ENCODE measurements around the gene ACOT6. TPM values are rescaled to one million over a fixed set of nuclear protein-coding genes. Genes with fewer than 3 reads are reported as not detected.
A peak's percentile ranks its signal among the peaks of the same experiment; 100 is the strongest.
"Not testable (repeated sequence)": the region's sequence is repeated elsewhere in the genome, so short reads cannot be mapped to it uniquely, and the experiment has no call there.

Gene ACOT6
- total and polyA plus RNA-seq, 2 donors from 2014 or later, result 1.4 TPM; not detected in 1

- FAIRE-seq (no peak), DNase-seq (no peak)
- TF ChIP-seq CTCF (IDR thresholded peaks at IDR 0.05; ENCODE audit: borderline replicate concordance, extremely low read depth, insufficient read depth), result no peak
- H3K27me3 ChIP-seq (ENCODE audit: control insufficient read depth, insufficient read depth, low read length), result no peaks in the 10 kb centered on the region
- H3K9ac ChIP-seq (ENCODE audit: low read length in 3 of 3), result peak overlapping the region in 1 of 3 donors; percentile 99
- H3K27ac ChIP-seq (ENCODE audit: low read depth in 2 of 2, low read length in 2 of 2), result peak overlapping the region in 1 of 2 donors; percentile 80
- H3K9me3 ChIP-seq (ENCODE audit: control insufficient read depth in 2 of 3, insufficient read depth in 1 of 3, low read length in 3 of 3), result peaks cover 0 to 6% (median 0%) of the 10 kb centered on the region in 3 donors
- peak overlapping the region; percentile 8 to 90 (median 55) for H3K4me3 ChIP-seq (ENCODE audit: low read length in 3 of 3)
- intact Hi-C loops (cut with DNase I), result no loop called here
- H3K36me3 ChIP-seq (ENCODE audit: control insufficient read depth in 2 of 3, insufficient read depth in 3 of 3, low read length in 3 of 3), result no peaks in the 10 kb centered on the region
- H3K4me1 ChIP-seq (ENCODE audit: control insufficient read depth in 2 of 3, insufficient read depth in 2 of 3, low read depth in 1 of 3, low read length in 3 of 3), result peaks cover 0 to 14% (median 11%) of the 10 kb centered on the region in 3 donors
Observed at GRCh38 chr14:73567358-73567757, 45.0 kb upstream of the ACOT6 start.

GRCh38 chr14:73567951-73568885, 44.1 kb upstream of the ACOT6 start:
- no peaks in the 10 kb centered on the region for H3K9me3 ChIP-seq (ENCODE audit: control insufficient read depth in 2 of 3, insufficient read depth in 1 of 3, low read length in 3 of 3)
- intact Hi-C loops (cut with DNase I), result no loop called here
- FAIRE-seq (no peak), DNase-seq (peak in 3 of 5 donors; percentile 31 to 50 (median 43))
- no peaks in the 10 kb centered on the region for H3K36me3 ChIP-seq (ENCODE audit: control insufficient read depth in 2 of 3, insufficient read depth in 3 of 3, low read length in 3 of 3)
- H3K27ac ChIP-seq (ENCODE audit: low read depth in 2 of 2, low read length in 2 of 2), result peak overlapping the region; percentile 80 to 95
- peak overlapping the region in 2 of 3 donors; percentile 2 to 99 for H3K9ac ChIP-seq (ENCODE audit: low read length in 3 of 3)
- H3K4me3 ChIP-seq (ENCODE audit: low read length in 3 of 3), result peak overlapping the region; percentile 55 to 90 (median 79)
- TF ChIP-seq CTCF (IDR thresholded peaks at IDR 0.05; ENCODE audit: borderline replicate concordance, extremely low read depth, insufficient read depth), result no peak
- peaks cover 0 to 14% (median 11%) of the 10 kb centered on the region in 3 donors for H3K4me1 ChIP-seq (ENCODE audit: control insufficient read depth in 2 of 3, insufficient read depth in 2 of 3, low read depth in 1 of 3, low read length in 3 of 3)
- no peaks in the 10 kb centered on the region for H3K27me3 ChIP-seq (ENCODE audit: control insufficient read depth, insufficient read depth, low read length)

GRCh38 chr14:73568886-73569184, 43.5 kb upstream of the ACOT6 start:
- FAIRE-seq; DNase-seq; H3K36me3 ChIP-seq (ENCODE audit: control insufficient read depth in 2 of 3, insufficient read depth in 3 of 3, low read length in 3 of 3); H3K27me3 ChIP-seq (ENCODE audit: control insufficient read depth, insufficient read depth, low read length); H3K9me3 ChIP-seq (ENCODE audit: control insufficient read depth in 2 of 3, insufficient read depth in 1 of 3, low read length in 3 of 3); intact Hi-C loops (cut with DNase I): not testable (repeated sequence)
- peak overlapping the region; percentile 2 to 99 (median 71) for H3K9ac ChIP-seq (ENCODE audit: low read length in 3 of 3)
- H3K4me1 ChIP-seq (ENCODE audit: control insufficient read depth in 2 of 3, insufficient read depth in 2 of 3, low read depth in 1 of 3, low read length in 3 of 3), result peaks cover 0 to 14% (median 11%) of the 10 kb centered on the region in 3 donors
- peak overlapping the region; percentile 55 to 90 (median 79) for H3K4me3 ChIP-seq (ENCODE audit: low read length in 3 of 3)
- peak overlapping the region; percentile 80 to 95 for H3K27ac ChIP-seq (ENCODE audit: low read depth in 2 of 2, low read length in 2 of 2)

- H3K36me3 ChIP-seq (ENCODE audit: control insufficient read depth in 2 of 3, insufficient read depth in 3 of 3, low read length in 3 of 3); intact Hi-C loops (cut with DNase I); FAIRE-seq; H3K9me3 ChIP-seq (ENCODE audit: control insufficient read depth in 2 of 3, insufficient read depth in 1 of 3, low read length in 3 of 3); H3K27me3 ChIP-seq (ENCODE audit: control insufficient read depth, insufficient read depth, low read length): not testable (repeated sequence)
- peak within 1 kb of the TSS; percentile 80 to 95 for H3K27ac ChIP-seq (ENCODE audit: low read depth in 2 of 2, low read length in 2 of 2)
- H3K4me1 ChIP-seq (ENCODE audit: control insufficient read depth in 2 of 3, insufficient read depth in 2 of 3, low read depth in 1 of 3, low read length in 3 of 3), result peaks cover 0 to 14% (median 11%) of the 10 kb centered on the region in 3 donors
- peak; percentile 4 for TF ChIP-seq CTCF (IDR thresholded peaks at IDR 0.05; ENCODE audit: borderline replicate concordance, extremely low read depth, insufficient read depth)
- peak; percentile 84 to 95 (median 91) for DNase-seq
- peak within 1 kb of the TSS; percentile 2 to 99 (median 71) for H3K9ac ChIP-seq (ENCODE audit: low read length in 3 of 3)
- H3K4me3 ChIP-seq (ENCODE audit: low read length in 3 of 3), result peak within 1 kb of the TSS; percentile 55 to 90 (median 79)
Observed at GRCh38 chr14:73569185-73569958, 42.9 kb upstream of the ACOT6 start, which contains the start of gene ACOT2. TSS of gene ACOT2 (plus strand) at chr14:73569213. CDS start at chr14:73569241, 28 bp downstream.
